H1 (cell line): ENCODE measurements around the gene PSME4. TPM values are rescaled to one million over a fixed set of nuclear protein-coding genes. Genes with fewer than 3 reads are reported as not detected.

Source experiments
- CHD2 ChIP-seq: IDR thresholded peaks from 2 replicates; pipeline ENCODE4 v1.6.1; 2012; ENCODE audit warnings: low read length, improper control_type of control experiment
- FOSL1 ChIP-seq: IDR thresholded peaks from 2 replicates; pipeline ENCODE4 v1.6.1; 2011; ENCODE audit warnings: mild to moderate bottlenecking, low read depth, low read length, moderate library complexity; ENCODE audit not compliant: insufficient read depth
- SP4 ChIP-seq: IDR thresholded peaks from 2 replicates; pipeline ENCODE4 v1.6.1; 2012; ENCODE audit warnings: low read length, inconsistent platforms
- YY1 ChIP-seq: IDR thresholded peaks from 2 replicates; pipeline ENCODE4 v1.6.1; 2011; ENCODE audit warnings: low read depth, mild to moderate bottlenecking, low read length
- polyA plus RNA-seq, 7 experiments: library from polyadenylated mRNA; depleted of rRNA in 3 of 7; stranded (reverse) in 5 of 7; unstranded in 2 of 7; fragments of >200 nt in 5 of 7; fragments of 200-250 nt in 2 of 7; gene quantifications; 1 replicate in 5 of 7; 2 replicates in 1 of 7; 4 replicates in 1 of 7; pipeline versions ENCODE4 v1.2.1 to v1.2.3, GENCODE V29; 2011 to 2013; ENCODE audit warnings: missing spikeins in 2 of 7, mixed read lengths in 2 of 7
- total RNA-seq: library from RNA; stranded (reverse); fragmentation: NEBNext Ultra II Directional; extraction: Animal tissue kit (Norgen Biotek cat#: 25700); gene quantifications from 2 replicates; pipeline ENCODE4 v1.2.1, GENCODE V29; 2021
- TF ChIP-seq, protein P1 (sequence below), 3 experiments: IDR thresholded peaks; 1 replicate in 2 of 3; 2 replicates in 1 of 3; pipeline versions ENCODE4 v1.5.1 to v1.6.1; 2011; ENCODE audit warnings: low read length in 3 of 3, mild to moderate bottlenecking in 3 of 3, inconsistent platforms in 2 of 3, low read depth in 1 of 3, moderate library complexity in 1 of 3; ENCODE audit not compliant: insufficient read depth in 1 of 3; ENCODE audit errors: control extremely low read depth in 1 of 3

The PSME4 gene
- total and polyA plus RNA-seq, 2 of the 8 experiments (the other 6 are each of a cell fraction or from before 2014, with no cell fraction given): 42.2 to 116 TPM

DNA sequence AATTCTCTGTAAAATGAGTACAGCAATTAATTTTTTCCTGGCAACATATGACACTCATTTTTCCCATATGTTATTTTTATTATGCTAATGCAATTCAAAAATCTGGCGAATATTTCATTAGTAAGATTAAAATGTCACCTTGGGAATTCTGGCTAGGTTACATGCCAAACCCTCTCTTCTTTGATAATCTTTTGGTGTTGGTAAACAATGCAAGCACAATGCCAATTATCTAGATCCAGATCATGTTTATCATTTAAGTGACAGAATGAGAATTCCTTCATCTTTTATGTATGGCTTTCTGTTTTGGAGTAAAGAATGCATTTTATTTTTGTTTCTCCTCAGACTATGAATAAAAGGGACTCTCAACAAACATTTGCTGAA is 144.8 kb downstream of the PSME4 start (continued):
- no peak for TF ChIP-seq CHD2
- no peak for TF ChIP-seq FOSL1
- no peak for TF ChIP-seq SP4
- TF ChIP-seq, protein P1, sequence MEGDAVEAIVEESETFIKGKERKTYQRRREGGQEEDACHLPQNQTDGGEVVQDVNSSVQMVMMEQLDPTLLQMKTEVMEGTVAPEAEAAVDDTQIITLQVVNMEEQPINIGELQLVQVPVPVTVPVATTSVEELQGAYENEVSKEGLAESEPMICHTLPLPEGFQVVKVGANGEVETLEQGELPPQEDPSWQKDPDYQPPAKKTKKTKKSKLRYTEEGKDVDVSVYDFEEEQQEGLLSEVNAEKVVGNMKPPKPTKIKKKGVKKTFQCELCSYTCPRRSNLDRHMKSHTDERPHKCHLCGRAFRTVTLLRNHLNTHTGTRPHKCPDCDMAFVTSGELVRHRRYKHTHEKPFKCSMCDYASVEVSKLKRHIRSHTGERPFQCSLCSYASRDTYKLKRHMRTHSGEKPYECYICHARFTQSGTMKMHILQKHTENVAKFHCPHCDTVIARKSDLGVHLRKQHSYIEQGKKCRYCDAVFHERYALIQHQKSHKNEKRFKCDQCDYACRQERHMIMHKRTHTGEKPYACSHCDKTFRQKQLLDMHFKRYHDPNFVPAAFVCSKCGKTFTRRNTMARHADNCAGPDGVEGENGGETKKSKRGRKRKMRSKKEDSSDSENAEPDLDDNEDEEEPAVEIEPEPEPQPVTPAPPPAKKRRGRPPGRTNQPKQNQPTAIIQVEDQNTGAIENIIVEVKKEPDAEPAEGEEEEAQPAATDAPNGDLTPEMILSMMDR (IDR thresholded peaks at IDR 0.05; ENCODE audit: control extremely low read depth in 1 of 3, insufficient read depth in 1 of 3, low read depth in 1 of 3, low read length in 3 of 3): no peak
- no peak for TF ChIP-seq YY1
